Measurements from ENCODE around the gene GTF2F1. TPM values are rescaled to one million over a fixed set of nuclear protein-coding genes. Genes with fewer than 3 reads are reported as not detected.

GTF2F1 gene
- total RNA-seq, 1 experiment from 2014 or later, result 67.2 TPM

- no peaks in the 10 kb centered on the region for H3K4me1 ChIP-seq (ENCODE audit: insufficient read depth, low read length)
- no peak overlapping the region for H3K9ac ChIP-seq (ENCODE audit: extremely low read depth, insufficient read length, low read length)
- no peak overlapping the region for H3K27ac ChIP-seq (ENCODE audit: insufficient read length, low read depth, low read length)
- no peak overlapping the region for H3K27ac Mint-ChIP-seq
- H3K27me3 Mint-ChIP-seq (ENCODE audit: low read depth), result no peaks in the 10 kb centered on the region
- no peak overlapping the region for H3K18ac ChIP-seq (ENCODE audit: insufficient read length, low read depth, low read length)
- no peak overlapping the region for H2BK5ac ChIP-seq (ENCODE audit: insufficient read length, low read length)
- H3K56ac ChIP-seq (ENCODE audit: insufficient read length, low read depth, low read length), result no peak overlapping the region
- H3K4me3 Mint-ChIP-seq, result no peak overlapping the region
- H3K27me3 ChIP-seq (ENCODE audit: insufficient read depth, low read length), result no peaks in the 10 kb centered on the region
- H2AK5ac ChIP-seq (ENCODE audit: insufficient read length, low read length), result no peak overlapping the region
- H3K36me3 Mint-ChIP-seq (ENCODE audit: insufficient read depth in 1 of 3, low read depth in 3 of 3), result peaks cover 6 to 15% (median 15%) of the 10 kb centered on the region in 3 experiments; a peak in 6 of 7 replicates
- no peak overlapping the region for H2BK15ac ChIP-seq (ENCODE audit: low read depth, low read length)
- H3K79me2 ChIP-seq (ENCODE audit: insufficient read depth, low read length), result no peaks in the 10 kb centered on the region
- no peak overlapping the region for H4K8ac ChIP-seq (replicated peaks; ENCODE audit: insufficient read length, low read depth, low read length)
- H3K4me2 ChIP-seq (ENCODE audit: insufficient read depth, insufficient read length, low read length), result no peak overlapping the region
- H3K23me2 ChIP-seq (ENCODE audit: insufficient read length, low read depth, low read length, poor library complexity, severe bottlenecking), result no peaks in the 10 kb centered on the region
- WGBS (ENCODE audit: extremely low coverage, insufficient read length, low lambda C conversion rate), result no CpG with 5 or more reads among the region's 6 CpGs
- no peak overlapping the region for H2BK120ac ChIP-seq (ENCODE audit: low read depth, low read length, poor library complexity, severe bottlenecking)
- no peak overlapping the region for H3K23ac ChIP-seq (ENCODE audit: insufficient read length, low read depth, low read length)
- H3T11ph ChIP-seq (ENCODE audit: low read length), result no peak overlapping the region
- no peaks in the 10 kb centered on the region for H3K79me1 ChIP-seq (ENCODE audit: insufficient read depth, low read depth, low read length, poor library complexity, severe bottlenecking)
- TF ChIP-seq CTCF (conservative IDR thresholded peaks at IDR 0.05), result no peak
- no peaks in the 10 kb centered on the region for H3K9me3 Mint-ChIP-seq
- H3K4me1 Mint-ChIP-seq, result peaks cover 3 to 19% of the 10 kb centered on the region in 2 experiments
- no peak overlapping the region for H3K4ac ChIP-seq (ENCODE audit: low read depth, low read length)
- H4K5ac ChIP-seq (ENCODE audit: insufficient read length, low read depth, low read length), result no peak overlapping the region
- DNase-seq, result no peak
- H4K20me1 ChIP-seq (ENCODE audit: control insufficient read depth, insufficient read depth, insufficient read length), result no peaks in the 10 kb centered on the region
- H2BK20ac ChIP-seq (ENCODE audit: low read depth, low read length, poor library complexity, severe bottlenecking), result no peak overlapping the region
- no peak overlapping the region for H2BK12ac ChIP-seq (ENCODE audit: insufficient read length, low read depth, low read length)
- H3K9me3 ChIP-seq (ENCODE audit: control insufficient read depth, low read depth, low read length), result no peaks in the 10 kb centered on the region
- H2AFZ ChIP-seq (ENCODE audit: low read length), result no peak overlapping the region
- no peak overlapping the region for H4K91ac ChIP-seq (ENCODE audit: insufficient read length, low read depth, low read length)
- no peak overlapping the region for H3K14ac ChIP-seq (ENCODE audit: insufficient read depth, low read length)
Measured at GRCh38 chr19:6409346-6409745, 16.4 kb upstream of the GTF2F1 start.
